ENCODE results near the gene LIME1. TPM values are rescaled to one million over a fixed set of nuclear protein-coding genes. Genes with fewer than 3 reads are reported as not detected.

The LIME1 gene
- total RNA-seq, 1 experiment from 2014 or later = 13.5 TPM

DNA sequence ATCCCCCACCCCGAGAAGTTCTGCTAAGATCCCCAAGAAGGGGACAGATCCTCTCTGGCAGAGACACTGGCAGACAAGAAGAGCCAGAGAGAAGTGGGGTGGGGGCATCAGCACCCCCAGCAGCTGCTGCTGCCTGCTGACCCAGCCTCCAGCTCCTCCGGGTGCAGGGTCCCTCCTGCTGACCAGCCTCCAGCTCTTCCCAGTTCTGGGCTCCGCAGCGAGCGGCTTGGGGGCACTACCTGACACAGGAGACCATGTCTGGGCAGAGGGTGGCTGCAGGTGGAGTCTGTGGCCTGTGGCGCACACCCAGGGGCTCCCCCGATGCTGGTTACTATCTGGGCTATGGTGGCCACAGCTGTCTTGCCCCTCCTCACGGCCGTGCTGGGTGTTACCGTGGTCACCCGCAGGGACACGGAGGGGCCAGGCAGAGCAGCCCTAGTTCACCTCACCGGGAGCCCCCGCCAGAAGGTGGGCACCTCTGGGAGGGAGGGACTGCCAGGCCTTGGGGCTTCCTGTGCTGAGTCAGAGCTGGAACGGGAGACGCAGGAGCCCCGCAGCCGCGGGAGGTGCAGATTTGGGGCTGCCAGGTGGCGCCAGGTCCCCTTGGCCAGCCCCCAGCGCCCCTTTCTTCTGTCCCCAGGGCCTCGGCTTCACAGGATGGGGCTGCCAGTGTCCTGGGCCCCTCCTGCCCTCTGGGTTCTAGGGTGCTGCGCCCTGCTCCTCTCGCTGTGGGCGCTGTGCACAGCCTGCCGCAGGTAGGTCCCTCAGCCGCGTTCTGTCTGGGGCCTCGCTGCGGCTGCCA, 630 bp downstream of the LIME1 start:
- peak; percentile 57 for DNase-seq
- H3K79me2 ChIP-seq (ENCODE audit: insufficient read depth, low read length) = no peaks in the 10 kb centered on the region

More for the DNA sequence above, 630 bp downstream of the LIME1 start:
- TF ChIP-seq, protein P1, sequence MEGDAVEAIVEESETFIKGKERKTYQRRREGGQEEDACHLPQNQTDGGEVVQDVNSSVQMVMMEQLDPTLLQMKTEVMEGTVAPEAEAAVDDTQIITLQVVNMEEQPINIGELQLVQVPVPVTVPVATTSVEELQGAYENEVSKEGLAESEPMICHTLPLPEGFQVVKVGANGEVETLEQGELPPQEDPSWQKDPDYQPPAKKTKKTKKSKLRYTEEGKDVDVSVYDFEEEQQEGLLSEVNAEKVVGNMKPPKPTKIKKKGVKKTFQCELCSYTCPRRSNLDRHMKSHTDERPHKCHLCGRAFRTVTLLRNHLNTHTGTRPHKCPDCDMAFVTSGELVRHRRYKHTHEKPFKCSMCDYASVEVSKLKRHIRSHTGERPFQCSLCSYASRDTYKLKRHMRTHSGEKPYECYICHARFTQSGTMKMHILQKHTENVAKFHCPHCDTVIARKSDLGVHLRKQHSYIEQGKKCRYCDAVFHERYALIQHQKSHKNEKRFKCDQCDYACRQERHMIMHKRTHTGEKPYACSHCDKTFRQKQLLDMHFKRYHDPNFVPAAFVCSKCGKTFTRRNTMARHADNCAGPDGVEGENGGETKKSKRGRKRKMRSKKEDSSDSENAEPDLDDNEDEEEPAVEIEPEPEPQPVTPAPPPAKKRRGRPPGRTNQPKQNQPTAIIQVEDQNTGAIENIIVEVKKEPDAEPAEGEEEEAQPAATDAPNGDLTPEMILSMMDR (conservative IDR thresholded peaks at IDR 0.05) = no peak
- Histone ChIP-seq H4K91ac (ENCODE audit: insufficient read length, low read depth, low read length) (no peak overlapping the region), H3K9me3 (ENCODE audit: control insufficient read depth, low read depth, low read length) (no peaks in the 10 kb centered on the region), H3K56ac (ENCODE audit: insufficient read length, low read depth, low read length) (no peak overlapping the region), H4K20me1 (ENCODE audit: control insufficient read depth, insufficient read depth, insufficient read length) (no peaks in the 10 kb centered on the region), H3K4me1 (ENCODE audit: insufficient read depth, low read length) (no peaks in the 10 kb centered on the region), H3K27me3 (ENCODE audit: insufficient read depth, low read length) (no peaks in the 10 kb centered on the region), H3K14ac (ENCODE audit: insufficient read depth, low read length) (no peak overlapping the region), H3K4me2 (ENCODE audit: insufficient read depth, insufficient read length, low read length) (peak overlapping the region; percentile 37), H3K4ac (ENCODE audit: low read depth, low read length) (no peak overlapping the region), H2BK15ac (ENCODE audit: low read depth, low read length) (no peak overlapping the region), H3K9ac (ENCODE audit: extremely low read depth, insufficient read length, low read length) (no peak overlapping the region), H3K27ac (ENCODE audit: insufficient read length, low read depth, low read length) (no peak overlapping the region), H3K18ac (ENCODE audit: insufficient read length, low read depth, low read length) (no peak overlapping the region), H2BK5ac (ENCODE audit: insufficient read length, low read length) (no peak overlapping the region), H3K79me1 (ENCODE audit: insufficient read depth, low read depth, low read length, poor library complexity, severe bottlenecking) (no peaks in the 10 kb centered on the region), H2BK12ac (ENCODE audit: insufficient read length, low read depth, low read length) (no peak overlapping the region), H2BK120ac (ENCODE audit: low read depth, low read length, poor library complexity, severe bottlenecking) (no peak overlapping the region), H3K23me2 (ENCODE audit: insufficient read length, low read depth, low read length, poor library complexity, severe bottlenecking) (peaks cover 9% of the 10 kb centered on the region), H3K23ac (ENCODE audit: insufficient read length, low read depth, low read length) (no peak overlapping the region), H3T11ph (ENCODE audit: low read length) (no peak overlapping the region), H2BK20ac (ENCODE audit: low read depth, low read length, poor library complexity, severe bottlenecking) (no peak overlapping the region), H2AK5ac (ENCODE audit: insufficient read length, low read length) (no peak overlapping the region), H4K8ac (replicated peaks; ENCODE audit: insufficient read length, low read depth, low read length) (no peak overlapping the region), H2AFZ (ENCODE audit: low read length) (no peak overlapping the region), H4K5ac (ENCODE audit: insufficient read length, low read depth, low read length) (no peak overlapping the region)
- no peak overlapping the region for H3K4me3 Mint-ChIP-seq
- WGBS (ENCODE audit: extremely low coverage, insufficient read length, low lambda C conversion rate) = no CpG with 5 or more reads among the region's 30 CpGs
- peaks cover 9 to 18% (median 10%) of the 10 kb centered on the region in 3 experiments; a peak in 6 of 7 replicates for H3K36me3 Mint-ChIP-seq (ENCODE audit: insufficient read depth in 1 of 3, low read depth in 3 of 3)
- H3K9me3 Mint-ChIP-seq = no peaks in the 10 kb centered on the region
- H3K4me1 Mint-ChIP-seq = peaks cover 0 to 2% of the 10 kb centered on the region in 2 experiments; a peak in 1 of 4 replicates
- no peaks in the 10 kb centered on the region; the same call in 1 of the 2 replicates for H3K27me3 Mint-ChIP-seq (ENCODE audit: low read depth)
- H3K27ac Mint-ChIP-seq = no peak overlapping the region
